Dedifferentiated amniotic fluid mesenchymal stem cell (primary cell): ENCODE results near the gene ADCYAP1.

ENCODE experiments used
- DNase-seq: peaks from one replicate; pipeline ENCODE4 v3.0.0-alpha.2; 2016; ENCODE audit errors: extremely low spot score

Gene ADCYAP1

GRCh38 chr18:910247-910646, 5.6 kb downstream of the ADCYAP1 start:
- no peak for DNase-seq

GRCh38 chr18:911025-911424, 6.4 kb downstream of the ADCYAP1 start:
- no peak for DNase-seq

GRCh38 chr18:911486-911885, 6.8 kb downstream of the ADCYAP1 start:
- no peak for DNase-seq

- DNase-seq, result no peak
These were observed 11.9 kb downstream of the ADCYAP1 start for GRCh38 chr18:916562-916961.

GRCh38 chr18:919078-919477, 14.4 kb downstream of the ADCYAP1 start:
- DNase-seq, result no peak

DNA sequence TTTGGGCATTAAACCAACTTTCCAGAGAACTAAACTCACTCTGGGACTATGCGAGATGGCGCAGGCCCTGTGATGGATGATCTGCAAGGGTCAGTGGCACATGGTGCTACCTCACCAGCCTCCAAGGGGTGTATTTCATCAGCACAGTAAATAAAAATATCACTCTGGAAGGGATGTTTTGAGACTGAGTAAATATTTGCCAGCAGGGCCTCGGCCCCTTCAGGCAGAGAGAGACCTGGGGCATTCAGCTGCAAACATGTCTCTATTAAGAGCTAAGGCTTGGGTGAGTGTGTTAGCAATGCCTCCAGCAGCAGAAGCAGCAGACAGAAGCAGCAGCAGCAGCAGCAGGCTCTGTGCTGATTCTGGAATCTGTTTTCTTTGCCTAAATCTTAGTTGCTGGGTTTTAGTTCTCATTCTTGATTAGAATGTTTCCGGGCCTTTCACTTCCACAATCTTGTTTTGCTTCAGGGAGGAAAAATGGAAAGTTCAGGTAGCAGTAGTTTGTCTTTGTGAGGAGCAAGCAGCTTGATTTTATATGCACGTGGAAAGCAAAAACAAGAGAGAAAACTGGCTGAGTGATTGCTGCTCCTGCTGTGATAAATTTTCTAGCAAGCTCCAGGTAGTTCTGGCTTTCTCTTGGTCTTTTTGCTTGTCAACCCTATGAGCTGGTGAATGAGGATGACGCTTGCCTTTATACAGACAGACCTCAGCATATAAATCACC, 18.6 kb downstream of the ADCYAP1 start:
- no peak for DNase-seq

GRCh38 chr18:924987-925386, 20.3 kb downstream of the ADCYAP1 start:
- no peak for DNase-seq

- no peak for DNase-seq
These were observed 22.3 kb downstream of the ADCYAP1 start for GRCh38 chr18:926946-927345.

- no peak for DNase-seq
These were observed 28.4 kb downstream of the ADCYAP1 start for GRCh38 chr18:933082-933481.

DNA sequence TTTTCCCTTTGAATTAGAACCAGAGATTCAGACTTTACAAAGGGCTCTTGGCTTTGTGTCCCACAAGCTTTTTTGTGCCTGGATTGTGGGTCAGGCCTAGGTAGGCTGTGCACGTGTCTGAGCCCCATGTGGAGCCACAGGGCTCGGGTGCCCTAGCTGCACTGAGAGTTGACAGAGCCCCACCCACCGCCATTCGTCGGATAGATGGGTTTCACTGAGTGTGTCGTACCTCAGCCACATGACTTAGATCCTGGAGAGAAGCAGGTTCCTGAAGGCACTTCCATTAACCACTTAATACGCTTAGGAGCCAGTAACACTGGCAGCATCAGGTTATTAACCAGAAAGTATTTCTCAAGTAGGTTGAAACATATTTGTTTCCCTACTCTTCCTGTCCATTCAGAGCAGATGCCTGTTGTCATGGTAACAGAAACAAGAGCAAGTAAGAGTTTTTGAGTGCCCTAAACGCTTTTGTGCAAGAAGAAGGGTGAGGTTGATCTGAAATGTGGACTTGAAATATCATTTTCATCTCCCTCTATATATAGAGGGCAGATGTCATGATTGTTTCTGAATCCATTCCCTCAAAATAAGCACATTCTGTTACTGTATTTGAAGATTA, 30.0 kb downstream of the ADCYAP1 start:
- no peak for DNase-seq

GRCh38 chr18:936941-937340, 32.3 kb downstream of the ADCYAP1 start:
- no peak for DNase-seq

DNA sequence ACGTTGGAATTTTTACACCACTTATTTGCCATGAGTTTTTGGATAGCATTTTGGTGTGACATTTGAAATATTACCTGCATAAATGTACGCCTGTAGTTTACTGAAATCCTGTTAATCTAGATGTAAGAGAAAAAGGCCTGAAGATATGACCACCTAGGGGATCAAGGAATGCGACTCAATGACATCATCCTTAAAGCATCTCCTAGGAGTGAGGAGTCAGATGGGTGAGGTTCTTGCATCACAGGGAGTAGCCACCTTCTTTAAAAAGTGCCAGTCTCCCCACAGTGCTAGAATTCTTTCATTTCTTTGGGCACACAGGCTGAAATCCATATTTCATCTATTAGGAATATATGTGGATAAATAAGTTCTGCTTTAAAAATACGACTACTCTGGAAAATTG, 34.5 kb downstream of the ADCYAP1 start:
- no peak for DNase-seq

DNA sequence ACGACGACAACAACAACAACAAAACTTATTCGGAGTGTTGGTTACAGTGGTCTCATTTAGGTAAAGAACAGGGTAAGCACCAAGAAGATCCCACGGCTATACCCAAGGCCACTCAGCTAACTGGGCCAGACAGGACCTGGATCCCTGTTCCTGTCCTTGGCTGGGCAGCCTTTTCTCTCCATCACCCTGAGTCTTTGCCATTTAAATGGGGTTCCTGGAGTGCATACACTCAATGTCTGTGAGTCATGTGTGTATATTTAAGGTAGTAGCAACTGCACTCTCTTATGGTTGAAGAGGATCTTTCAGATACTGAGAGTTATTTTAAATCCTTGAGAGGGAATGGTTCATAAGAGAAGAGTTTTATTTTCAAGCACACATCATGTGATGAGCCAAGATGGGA, 35.3 kb downstream of the ADCYAP1 start:
- no peak for DNase-seq

GRCh38 chr18:941331-941730, 36.7 kb downstream of the ADCYAP1 start:
- no peak for DNase-seq

GRCh38 chr18:944440-944839, 39.8 kb downstream of the ADCYAP1 start:
- DNase-seq, result no peak

DNA sequence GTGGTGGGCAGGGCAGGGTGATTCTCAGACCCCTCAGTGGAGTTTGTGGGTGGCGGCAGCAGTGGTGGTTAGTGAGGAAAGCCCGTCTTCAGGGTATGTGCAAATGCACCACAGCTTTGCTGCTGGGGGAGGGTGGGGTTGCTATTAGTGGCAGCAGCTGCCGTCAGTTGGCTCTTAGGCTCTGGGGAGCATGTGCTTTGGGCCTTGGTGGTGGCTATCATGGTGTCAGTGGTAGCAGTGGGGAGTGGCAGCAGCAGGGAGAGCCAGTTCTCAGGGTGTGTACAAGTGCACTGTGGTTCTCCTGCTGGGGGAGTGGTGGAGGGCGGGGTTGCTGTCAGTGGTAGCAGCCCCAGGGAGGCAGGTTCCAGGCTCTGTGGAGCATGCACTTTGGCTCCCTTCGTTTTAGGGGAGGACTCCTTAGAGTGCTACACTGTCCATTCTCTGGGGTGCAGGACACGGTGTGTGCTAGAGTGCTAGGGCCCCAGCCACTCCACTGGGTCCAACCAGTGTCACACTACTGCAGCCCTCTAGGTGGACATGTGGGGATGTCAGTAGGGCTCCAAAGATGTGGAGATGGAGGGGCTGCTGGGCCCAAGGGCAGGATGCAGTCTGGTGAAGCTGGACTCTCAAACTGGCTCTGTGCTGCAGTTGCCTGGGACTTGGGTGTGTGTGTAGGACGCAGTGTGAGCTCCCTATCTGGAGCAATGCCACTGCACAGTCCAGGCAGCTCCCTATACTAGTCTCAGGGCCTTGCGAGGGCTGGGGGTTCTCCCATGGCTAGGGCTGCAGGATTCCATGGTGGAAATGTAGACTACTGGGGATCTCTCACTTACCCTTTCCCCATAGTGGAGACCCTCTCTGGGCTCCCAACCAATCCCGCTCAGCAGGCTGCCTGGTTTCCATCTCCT, 45.3 kb downstream of the ADCYAP1 start:
- no peak for DNase-seq

DNA sequence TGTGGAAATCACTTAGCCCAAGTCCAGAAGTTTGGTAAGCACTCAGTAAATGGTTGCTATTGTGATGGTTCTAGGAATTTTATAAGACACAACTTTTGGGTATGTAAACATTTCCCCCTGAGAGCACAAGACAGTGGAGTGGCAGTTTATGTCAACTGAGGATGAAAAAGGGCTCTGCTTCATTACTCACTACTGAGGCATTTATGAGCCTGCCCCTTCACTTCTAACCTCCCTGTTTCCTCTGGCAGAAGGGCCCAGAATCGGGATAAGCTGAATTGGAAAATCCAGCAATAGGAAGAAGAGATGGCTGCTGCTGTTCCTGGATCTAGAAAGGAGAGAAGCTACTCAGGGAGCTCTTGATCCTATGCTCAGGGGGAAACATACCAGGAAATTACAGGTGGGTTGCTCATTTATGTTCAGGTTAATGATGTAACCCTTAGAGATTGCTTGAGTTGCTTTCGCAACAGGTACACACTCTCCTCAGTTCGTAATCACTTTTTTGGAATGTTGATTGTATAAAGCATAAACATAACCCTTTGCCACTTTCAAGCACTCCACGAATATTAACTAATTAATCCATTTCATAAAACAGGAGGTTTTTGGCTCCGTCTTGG, 46.3 kb downstream of the ADCYAP1 start:
- DNase-seq, result no peak

DNA sequence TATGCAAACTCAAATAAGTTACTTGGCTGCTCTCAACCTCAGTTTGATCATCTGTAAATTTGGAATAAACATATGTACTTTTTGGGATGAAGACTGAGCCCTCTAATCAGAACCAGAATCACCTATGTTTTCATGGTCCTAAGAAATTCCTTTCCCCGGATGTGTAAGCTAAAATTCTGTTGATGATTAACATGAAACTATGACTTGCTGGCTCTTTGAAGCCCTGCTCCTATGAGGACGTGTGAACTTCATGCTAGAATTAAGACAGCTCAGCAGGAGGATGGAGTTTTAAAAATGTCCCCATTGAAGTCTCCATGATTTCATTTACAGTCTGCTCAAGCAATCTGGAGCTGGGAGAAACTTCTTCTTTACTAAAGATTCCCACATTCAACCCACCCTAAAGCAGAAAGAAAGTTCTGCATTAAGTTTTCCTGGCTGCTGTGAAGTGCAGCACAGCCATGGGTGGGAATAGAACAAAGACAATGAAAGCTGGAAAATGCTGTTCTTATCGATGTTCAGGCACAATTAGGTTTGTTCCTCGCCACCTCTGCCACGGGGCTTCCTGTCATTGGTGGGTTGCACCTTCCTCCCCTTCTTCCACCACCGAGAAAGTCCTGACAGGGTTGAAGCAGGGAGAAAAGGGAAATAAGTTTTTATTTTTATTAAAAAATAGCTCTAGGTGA, 50.9 kb downstream of the ADCYAP1 start:
- no peak for DNase-seq

DNA sequence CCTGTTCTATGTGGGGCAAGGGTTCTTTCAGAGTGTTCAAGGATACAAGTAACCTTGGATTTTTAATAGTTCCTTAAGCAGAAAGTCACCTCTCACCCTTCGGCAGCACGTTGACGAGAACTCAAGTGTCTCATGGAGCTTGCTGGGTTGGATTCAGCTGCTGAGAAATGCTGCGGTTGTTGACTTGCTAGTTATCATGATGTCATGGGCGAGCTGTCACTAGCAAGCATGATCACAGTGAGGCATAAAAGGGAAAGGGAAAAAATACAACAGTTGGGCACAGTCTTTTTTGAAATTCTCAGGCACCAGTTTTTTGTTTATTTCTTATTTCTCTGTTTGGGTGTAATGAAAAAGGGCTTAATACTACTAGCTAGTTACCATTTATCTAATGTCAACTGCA, 53.2 kb downstream of the ADCYAP1 start:
- DNase-seq, result no peak

GRCh38 chr18:959854-960253, 55.2 kb downstream of the ADCYAP1 start:
- no peak for DNase-seq
